NCI-H2107 treated with DMSO at 0.1 percent for 48 hours (cell line): ENCODE data around the gene DBNDD1.

Experiments
- DNase-seq: peaks from one replicate; lab custom pipeline; 2025; ENCODE audit not compliant: unreplicated experiment; lab: John Stamatoyannopoulos, UW

Gene DBNDD1

DNA sequence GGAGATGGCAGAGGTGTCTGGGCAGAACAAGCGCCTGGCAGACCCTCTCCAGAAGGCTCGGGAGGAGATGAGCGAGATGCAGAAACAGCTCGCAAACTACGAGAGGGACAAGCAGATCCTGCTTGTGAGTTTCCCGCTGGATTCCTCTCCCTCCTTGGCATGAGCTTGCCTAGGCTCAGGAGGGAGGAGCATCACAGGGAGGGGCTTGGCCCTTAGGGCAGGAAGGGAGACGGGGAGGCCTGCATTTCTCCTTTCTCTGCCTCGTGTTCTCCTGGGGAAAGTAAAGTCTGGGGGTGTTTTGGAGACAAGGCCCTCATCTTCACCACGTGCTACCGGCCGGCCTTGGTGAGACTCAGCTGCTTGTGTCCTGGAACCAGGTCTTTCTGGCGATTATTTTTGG is 18.0 kb upstream of the DBNDD1 start:
- DNase-seq, result no peak

DNA sequence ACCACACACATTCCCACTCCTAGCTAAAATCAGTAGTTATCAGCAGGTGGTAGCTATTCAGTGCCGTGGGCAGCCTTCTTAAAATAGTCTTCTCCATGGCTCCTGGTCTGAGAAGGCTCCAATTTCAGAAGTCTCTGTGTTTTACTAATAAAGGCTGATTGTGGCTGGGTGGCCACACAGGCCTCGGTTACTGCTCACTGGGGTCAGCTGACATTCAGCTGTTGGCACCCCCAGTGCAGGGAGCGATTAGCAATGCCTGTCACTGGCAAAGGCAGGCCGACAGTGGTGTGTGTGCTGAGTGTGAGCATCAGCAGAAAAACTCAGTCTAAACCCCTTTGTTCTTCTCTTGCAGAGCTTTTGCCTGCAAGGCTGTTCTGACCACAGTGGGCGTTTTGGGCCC is 16.6 kb upstream of the DBNDD1 start:
- no peak for DNase-seq

DNA sequence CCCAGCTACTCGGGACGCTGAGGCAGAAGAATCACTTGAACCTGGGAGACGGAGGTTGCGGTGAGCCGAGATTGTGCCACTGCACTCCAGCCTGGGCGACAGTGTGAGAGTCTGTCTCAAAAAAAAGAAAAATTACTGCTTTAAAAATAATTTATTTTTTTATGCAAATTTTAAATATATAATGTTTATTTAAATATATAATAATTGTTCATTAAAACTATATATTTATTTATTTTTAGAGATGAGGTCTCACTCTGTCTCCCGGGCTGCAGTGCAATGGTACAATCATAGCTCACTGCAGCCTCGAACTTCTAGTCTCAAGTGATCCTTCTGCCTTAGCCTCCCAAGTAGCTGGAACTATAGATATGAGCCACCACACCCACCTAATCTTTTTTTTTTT is 15.2 kb upstream of the DBNDD1 start:
- no peak for DNase-seq

DNA sequence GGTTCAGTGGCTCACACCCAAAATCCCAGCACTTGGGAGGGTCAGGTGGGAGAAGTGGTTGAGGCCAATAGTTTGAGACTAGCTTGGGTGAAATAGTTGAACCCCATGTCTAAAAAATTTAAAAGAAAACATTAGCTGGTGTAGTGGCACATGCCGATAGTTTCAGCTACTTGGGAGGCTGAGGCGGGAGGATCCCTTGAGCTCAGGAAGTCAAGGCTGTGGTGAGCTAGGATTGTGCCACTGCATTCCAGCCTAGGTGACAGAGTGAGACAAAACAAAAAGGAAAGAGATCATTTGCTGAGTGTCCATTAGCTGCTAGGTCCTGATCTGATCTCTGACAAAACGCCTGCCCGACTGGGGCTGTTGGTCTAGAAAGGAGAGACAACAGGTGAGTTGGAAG is 14.1 kb upstream of the DBNDD1 start:
- no peak for DNase-seq

DNA sequence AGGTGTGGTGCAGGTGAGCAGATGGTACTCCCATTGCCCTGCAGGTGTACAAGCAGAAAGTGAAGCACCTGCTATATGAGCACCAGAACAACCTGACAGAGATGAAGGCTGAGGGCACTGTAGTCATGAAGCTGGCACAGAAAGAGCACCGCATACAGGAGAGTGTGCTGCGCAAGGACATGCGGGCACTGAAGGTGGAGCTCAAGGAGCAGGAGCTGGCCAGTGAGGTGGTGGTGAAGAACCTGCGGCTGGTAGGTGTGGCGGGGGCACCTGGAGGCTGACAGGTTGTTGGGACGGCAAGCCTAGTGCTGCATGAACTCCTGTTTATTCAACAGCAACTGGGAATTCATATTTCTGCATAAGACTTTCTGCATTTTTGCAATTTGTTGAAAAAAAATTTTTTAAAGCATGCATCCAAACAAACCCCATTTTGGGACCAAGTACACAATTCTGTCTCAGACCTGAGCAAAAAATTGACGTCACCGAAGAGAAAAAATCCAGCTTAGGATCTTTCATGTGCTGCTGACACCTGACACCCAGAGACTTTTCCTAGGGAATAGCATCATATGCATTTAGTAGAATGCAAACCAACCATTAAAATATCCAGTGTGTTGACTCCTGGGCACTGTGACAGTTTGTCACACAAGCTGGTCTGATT is 13.5 kb upstream of the DBNDD1 start:
- DNase-seq, result no peak

DNA sequence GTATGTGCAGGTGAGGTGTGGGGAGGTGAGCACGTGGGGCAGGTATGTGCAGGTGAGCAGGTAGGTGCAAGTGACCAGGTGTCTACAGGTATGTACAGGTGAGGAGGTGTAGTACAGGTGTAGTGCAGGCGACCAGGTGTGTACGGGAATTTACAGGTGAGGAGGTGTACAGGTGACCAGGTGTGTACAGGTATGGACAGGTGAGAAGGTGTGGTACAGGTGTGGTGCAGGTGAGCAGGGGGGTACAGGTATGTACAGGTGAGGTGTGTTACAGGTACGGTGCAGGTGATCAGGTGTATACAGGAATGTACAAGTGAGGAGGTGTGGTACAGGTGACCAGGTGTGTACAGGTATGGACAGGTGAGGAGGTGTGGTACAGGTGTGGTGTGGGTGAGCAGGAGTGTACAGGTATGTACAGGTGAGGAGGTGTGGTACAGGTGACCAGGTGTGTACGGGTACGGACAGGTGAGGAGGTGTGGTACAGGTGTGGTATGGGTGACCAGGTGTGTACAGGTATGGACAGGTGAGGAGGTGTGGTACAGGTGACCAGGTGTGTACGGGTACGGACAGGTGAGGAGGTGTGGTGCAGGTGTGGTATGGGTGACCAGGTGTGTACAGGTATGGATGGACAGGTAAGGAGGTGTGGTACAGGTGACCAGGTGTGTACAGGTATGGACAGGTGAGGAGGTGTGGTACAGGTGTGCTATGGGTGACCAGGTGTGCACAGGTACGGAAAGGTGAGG is 12.8 kb upstream of the DBNDD1 start:
- no peak for DNase-seq

DNA sequence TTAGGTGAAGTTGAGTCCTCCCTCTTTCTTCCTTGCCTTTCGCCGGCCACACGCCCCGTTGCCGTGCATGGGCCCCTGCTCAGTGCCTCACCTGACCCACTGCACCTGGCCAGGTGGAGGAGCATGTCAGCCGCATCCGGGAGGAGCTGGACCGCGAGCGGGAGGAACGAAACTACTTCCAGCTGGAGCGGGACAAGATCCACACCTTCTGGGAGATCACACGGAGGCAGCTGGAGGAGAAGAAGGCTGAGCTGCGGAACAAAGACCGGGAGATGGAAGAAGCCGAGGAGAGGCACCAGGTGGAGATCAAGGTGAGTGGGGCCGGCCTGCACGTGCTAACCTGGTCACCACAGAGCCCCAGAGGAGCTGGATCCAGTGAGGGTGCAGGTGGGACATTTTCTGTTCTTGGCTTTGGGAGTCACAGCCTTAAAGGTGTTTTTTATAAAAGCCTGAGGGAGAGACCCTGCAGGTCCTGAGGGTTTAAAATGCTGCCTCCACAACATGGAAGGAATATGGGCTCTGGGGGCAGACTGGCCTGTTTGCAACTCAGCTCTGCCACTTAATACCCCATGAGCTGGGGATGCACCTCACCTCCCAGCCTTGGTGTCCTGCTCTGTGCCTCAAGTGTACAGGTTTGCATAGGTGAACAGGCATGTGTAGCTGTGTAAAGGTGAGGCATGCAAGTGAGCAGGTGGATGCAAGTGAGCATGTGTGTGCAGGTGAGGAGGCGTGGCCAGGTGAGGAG is 12.1 kb upstream of the DBNDD1 start:
- DNase-seq, result no peak

DNA sequence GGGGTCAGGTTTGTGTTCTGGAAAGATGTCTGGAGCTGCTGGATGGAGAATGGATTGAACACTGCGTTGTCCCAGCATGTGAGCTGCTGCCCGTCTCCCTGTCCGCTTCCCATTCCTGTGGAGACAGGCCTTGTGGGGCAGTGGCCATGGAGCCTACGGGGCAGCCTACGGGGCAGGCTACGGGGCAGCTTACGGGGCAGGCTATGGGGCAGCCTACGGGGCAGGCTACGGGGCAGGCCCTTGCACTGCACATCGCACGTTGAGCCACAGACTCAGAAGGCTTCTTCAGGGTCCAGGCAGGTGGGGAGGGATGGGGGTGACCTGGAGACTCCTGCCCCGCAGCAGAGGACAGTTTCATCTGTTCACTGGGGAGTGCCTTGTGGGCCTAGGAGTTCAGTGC is 9.7 kb upstream of the DBNDD1 start:
- DNase-seq, result no peak

DNA sequence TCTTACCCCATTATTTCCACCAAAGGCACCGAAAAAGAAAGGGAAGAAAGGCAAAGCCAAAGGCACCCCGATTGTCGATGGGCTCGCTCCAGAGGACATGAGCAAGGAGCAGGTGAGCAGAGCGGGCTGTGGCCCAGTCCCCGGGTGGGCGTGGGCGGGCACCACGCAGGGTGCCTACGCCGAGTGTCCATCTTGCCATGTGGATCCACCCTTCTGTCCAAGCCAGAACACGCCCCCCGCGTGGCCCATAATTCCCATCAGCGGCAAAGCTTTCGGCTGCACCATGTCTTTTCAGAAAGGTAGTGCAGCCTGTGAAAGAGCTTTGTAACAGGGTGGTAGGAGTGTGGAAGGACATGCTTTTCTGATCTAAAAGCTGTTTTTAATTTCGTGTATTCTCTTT is 8.4 kb upstream of the DBNDD1 start:
- no peak for DNase-seq

DNA sequence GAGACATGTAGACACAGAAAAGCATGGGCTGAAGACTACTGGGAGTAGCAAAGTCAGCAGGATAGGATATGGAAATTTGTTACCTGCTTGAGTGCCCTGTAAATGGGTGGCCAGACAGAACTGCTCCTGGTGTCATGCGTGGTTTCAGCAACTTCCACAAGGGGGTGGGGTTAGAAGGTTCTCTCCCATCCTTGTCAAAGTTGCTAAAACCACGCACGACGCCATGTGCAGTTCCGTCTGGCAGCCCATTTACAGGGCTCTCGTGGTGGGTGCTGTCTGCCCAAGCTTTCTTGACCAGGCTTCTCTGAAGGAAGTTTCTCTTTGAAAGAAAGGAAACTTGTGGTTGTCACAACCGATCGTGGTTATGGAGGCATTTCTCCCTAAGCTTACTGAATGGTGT is 6.9 kb upstream of the DBNDD1 start:
- DNase-seq, result no peak

DNA sequence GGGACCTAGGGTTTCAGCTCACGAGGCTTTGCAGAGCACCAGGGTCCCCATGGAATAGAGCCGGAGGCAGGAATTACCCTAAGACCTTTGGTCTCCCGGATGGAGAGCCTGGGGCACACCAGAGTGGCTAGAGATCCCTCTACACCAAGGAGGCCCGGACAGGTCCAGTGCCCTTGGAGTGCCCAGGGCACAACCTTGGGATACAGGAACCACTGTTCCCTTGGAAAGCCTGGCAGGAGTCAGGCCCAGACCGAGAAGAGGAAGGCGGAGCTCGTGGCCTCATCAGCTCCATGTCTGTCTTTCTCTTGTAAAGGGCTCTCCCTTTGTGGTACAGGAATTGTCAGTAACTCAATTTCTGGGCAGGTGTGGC is 3.8 kb upstream of the DBNDD1 start:
- DNase-seq, result no peak

DNA sequence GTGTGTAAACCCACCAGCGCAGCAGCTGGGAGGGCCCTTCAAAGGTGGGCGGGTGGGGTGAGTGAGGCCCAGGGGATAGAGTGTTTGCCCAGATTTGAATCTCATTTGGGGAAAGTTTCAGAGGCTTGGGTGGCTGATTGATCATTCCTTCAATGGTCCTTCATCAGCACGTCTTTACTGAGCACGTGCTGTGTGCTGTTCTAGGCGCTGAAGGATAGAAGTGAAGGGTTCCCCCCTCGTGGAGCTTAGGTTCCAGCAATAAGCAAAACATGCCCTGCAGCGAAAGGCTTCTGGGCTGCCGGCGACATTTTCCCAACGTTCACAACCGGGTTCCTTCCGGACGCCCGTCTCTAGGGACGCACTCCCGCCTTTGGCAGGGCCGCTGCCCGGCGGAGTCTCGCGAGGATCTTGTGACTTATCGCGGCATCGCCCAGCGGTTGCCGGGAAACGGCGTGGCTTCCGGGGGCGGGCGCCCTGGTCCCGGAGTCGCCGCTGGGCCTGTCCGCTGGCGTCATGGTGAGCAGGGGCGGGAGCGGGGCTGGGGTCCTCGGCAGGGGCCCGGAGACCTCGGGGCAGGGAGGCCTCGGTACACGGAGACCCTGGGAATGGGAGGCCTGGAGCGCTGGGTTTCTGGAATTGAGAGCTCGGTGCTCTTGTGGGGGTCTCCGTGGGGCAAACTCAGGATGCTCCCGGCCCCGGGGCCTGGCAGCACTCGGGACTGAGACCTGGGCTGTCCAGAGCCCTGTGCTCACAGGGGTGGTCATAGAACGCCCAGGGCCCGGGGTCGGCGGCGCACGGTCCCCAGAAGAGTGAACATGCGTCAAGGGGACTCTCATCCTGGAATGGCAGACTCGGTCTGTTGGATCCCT is 3.2 kb upstream of the DBNDD1 start:
- DNase-seq, result peak; percentile 68

DNA sequence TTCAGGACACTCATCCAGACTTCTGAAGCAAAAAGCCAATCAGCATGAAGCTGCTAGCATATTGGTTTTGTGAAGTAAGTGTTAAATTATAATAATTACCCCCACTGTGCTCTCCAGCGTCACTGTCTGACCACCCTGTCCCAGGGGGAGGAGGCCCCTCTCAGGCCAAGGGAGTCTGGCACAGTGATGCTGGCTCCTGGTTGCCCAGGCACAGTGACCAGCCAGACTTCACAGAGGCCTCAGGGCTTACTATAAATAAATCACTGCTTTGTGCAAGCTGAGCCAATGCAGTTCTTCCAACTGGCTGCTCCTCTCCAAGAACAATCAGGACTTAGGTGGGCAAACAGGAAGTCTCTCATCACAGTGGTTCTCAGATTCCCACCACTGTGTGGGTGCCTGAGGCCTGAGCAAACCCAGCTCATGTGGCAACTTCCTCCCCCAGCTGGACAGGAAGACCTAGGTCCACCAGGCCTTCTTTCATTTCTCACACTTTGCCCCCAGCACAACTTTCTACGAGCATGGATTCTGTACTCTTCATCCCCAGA is 1.7 kb upstream of the DBNDD1 start:
- DNase-seq, result no peak

DNA sequence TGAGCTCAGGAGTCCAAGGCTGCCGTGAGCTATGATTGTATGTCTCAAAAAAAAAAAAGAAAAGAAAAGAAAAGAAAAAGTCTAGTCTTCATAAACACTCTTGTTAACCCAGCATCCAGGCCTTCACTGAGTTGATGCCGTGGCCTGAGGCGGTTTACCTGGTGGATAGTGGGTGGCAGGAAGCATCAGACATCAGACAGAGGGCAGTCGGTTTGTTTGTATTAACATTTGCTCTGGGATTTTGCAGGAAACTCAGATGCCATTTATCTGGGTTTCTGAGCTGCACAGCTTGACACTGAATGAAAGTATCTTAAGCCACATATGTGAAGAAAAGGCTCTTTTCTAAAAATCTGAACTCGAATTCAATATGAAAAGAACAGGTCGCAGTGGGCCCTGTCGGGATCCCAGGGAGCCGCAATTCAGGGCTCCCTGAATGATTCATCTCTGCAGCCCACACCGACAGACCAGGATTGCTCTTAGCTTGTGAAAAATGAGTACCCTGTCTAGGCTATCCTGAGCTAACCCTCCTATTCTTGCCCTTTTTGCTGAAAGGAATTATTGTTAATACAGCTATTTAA is 1.1 kb upstream of the DBNDD1 start:
- DNase-seq, result no peak

DNA sequence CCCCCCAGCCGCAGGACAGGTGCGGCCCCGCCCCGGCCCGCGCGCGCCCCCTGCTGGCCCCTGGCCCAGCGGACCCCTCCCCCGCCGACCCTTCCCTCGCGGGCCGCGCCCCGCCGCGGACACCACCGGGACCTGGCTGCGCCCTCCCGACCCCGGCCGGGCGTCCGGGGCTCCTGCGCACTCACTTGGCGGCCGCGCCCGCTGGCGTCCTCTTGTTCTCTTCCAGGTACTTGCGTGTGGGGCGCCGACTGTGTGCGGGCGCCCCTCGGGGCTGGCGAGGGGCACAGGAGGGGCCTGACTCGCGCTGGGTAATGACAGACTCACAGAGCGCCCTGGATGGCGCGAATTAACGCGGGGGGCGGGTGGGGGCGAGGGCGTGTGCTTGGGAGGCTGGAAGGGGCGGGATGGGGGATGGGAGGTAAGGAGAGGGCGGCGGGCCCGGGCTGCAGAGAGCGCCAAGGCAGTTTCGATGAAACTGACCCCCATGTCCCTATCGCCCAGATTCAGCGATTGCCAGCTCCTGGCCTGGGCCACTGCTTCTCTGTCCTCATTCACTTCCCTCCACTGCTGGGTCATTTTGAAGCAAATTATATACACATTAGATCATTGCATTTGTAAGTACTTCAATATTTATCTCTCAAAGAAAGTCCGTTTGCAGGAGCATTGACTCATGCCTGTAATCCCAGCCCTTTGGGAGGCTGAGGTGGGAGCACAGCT is 445 bp upstream of the DBNDD1 start:
- no peak for DNase-seq

DNA sequence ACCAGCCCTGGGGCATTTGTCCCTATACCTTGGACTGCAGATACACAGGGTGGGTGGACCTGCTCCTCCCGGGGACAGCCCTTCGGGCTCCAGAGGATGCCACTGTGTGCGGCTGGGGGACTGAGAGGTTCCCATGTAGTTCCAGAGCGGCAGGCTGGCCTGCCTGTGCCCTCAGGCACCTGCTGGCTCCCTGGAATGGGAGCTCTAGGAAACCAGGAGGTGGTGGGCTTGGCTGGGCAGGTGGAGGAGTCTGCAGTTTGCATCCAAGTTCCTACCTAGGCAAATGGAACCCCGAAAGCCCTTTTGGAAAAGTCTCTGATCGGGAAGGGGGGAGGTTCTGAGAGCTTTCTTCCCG is 982 bp downstream of the DBNDD1 start:
- no peak for DNase-seq

DNA sequence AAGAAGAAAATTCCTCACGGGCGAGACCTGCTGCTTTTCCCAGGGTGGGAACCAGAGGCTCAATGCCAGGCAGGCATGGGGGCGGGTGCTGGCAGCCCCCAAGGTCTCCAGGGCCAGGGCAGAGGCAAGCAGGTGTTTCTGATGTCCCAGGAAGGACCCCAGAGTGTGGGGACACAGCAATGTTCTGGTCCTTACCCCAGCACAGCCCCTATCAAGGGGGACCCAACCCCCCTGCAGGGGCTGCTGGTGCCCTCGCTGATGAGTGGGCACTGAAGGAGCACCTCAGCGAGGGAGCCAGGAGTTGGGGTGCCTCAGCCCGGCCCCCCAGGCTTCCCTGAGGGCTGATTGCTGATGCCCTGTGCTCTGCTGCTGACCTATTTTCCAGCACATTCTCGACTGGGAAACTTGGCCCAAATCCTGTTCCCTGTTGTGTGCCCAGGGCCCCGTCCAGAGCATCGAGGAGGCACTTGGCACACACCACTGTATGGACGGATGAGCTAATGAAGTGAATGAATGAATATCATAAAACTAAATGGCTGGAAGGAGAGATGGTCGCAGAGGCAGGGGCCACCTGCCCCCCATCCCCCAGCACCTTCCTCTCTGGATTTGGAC is 2.8 kb downstream of the DBNDD1 start:
- DNase-seq, result no peak

DNA sequence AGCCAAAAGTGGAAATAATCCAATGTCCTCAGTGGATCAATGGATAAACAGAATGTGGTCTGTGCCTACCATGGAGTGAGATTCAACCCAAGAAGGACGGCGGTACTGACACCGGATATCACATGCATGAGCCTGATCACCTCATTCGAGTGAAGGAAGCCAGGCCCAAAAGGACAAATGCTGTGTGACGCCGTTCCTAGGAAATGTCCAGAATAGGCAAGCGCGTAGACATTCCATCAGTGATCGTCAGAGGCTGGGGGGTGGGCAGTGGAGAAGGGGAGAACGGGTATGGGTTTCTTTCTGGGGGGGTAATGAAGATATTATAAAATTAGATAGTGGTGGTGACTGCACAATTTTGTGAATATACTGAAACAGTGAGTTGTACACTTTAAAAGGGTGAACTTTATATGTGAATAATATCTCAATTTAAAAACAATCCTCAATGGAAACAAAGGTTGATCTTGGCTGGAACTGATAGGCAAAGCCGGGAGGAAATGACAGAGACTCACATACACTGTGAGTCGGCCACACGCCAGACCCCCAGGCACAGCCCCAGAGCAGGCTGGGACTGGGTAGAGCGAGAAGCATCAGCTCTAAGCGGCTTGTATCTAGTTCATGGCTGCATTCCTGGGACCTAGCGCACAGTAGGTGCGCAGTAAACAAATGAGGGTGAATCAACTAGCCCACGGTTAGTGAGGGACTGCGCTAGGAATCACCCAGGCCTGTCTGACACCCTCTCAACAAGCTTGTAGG is 3.5 kb downstream of the DBNDD1 start:
- no peak for DNase-seq
